Gastrocnemius medialis (tissue), 4 donors: ENCODE data around the gene RILPL1. TPM values are rescaled to one million over a fixed set of nuclear protein-coding genes. Genes with fewer than 3 reads are reported as not detected.

Experiments
- ATAC-seq, 2 donors: fragments of 150-250 bp; one replicate each; pipeline ENCODE4 v1.9.1; 2016
- DNase-seq, 2 donors: peaks; one replicate each; pipeline ENCODE4 v3.0.0-alpha.2; 2019
- H3K27ac ChIP-seq, 4 donors: fragments of 200-600 bp; sonication (generic); 1 replicate in 1 of 4; 2 replicates in 3 of 4; pipeline ENCODE4 v1.5.1; 2016 to 2018; ENCODE audit warnings: mild to moderate bottlenecking in 2 of 4, moderate library complexity in 1 of 4
- H3K27me3 ChIP-seq, 3 donors: fragments of 200-600 bp; sonication (generic) in 2 of 3; 1 replicate in 1 of 3; 2 replicates in 2 of 3; pipeline versions ENCODE4 v1.5.1 to v1.6.0; 2016 to 2019; ENCODE audit warnings: mild to moderate bottlenecking in 1 of 3, moderate library complexity in 1 of 3
- H3K36me3 ChIP-seq, 2 donors: fragments of 200-600 bp; sonication (generic) in 1 of 2; one replicate each; pipeline ENCODE4 v1.5.1; 2017 to 2018
- H3K4me1 ChIP-seq, 2 donors: fragments of 200-600 bp; sonication (generic) in 1 of 2; one replicate each; pipeline ENCODE4 v1.5.1; 2016 to 2017; ENCODE audit warnings: mild to moderate bottlenecking in 2 of 2
- H3K4me3 ChIP-seq, 4 donors: fragments of 200-600 bp; sonication (generic) in 3 of 4; 1 replicate in 1 of 4; 2 replicates in 3 of 4; pipeline ENCODE4 v1.5.1; 2016 to 2019; ENCODE audit warnings: mild to moderate bottlenecking in 2 of 4
- H3K9me3 ChIP-seq, 3 donors: fragments of 200-600 bp; sonication (generic) in 2 of 3; 1 replicate in 1 of 3; 2 replicates in 2 of 3; pipeline ENCODE4 v1.5.1; 2016 to 2019
- POLR2A ChIP-seq, 2 donors: fragments of 450-650 bp; IDR thresholded peaks; one replicate each; pipeline ENCODE4 v1.6.1; 2017; ENCODE audit warnings: antibody characterized with exemption in 2 of 2, mild to moderate bottlenecking in 2 of 2, moderate library complexity in 2 of 2
- in situ Hi-C, 4 donors: fragments of 200-750 bp; cut with MboI; loops; one replicate each; pipeline versions ENCODE4 v1.15.0 to v1.8.0; 2017; ENCODE audit warnings: low sequenced_read_pairs in 4 of 4
- intact Hi-C: fragments of 100-400 bp; cut with DNase I; formaldehyde crosslinking; loops from one replicate; pipeline ENCODE4 v1.15.1; 2023; ENCODE audit warnings: low total_unique reads
- total RNA-seq, 4 donors: library from RNA; depleted of rRNA; stranded (reverse); fragments of >200 nt; gene quantifications; one replicate each; pipeline versions ENCODE4 v1.1.0 to v1.2.3, GENCODE V29; 2016
- TF ChIP-seq, protein P1 (sequence below), 5 experiments: fragments of 450-650 bp in 3 of 5; fragments of 200-600 bp in 2 of 5; sonication (generic) in 2 of 5; IDR thresholded peaks in 4 of 5; conservative IDR thresholded peaks in 1 of 5; 1 replicate in 4 of 5; 2 replicates in 1 of 5; pipeline ENCODE4 v1.5.1; 2016 to 2019; ENCODE audit warnings: antibody characterized with exemption in 5 of 5, mild to moderate bottlenecking in 3 of 5, moderate library complexity in 3 of 5

RILPL1 gene
- total RNA-seq, 4 donors from 2014 or later, result 33.4 to 65.3 (median 40.6) TPM

DNA sequence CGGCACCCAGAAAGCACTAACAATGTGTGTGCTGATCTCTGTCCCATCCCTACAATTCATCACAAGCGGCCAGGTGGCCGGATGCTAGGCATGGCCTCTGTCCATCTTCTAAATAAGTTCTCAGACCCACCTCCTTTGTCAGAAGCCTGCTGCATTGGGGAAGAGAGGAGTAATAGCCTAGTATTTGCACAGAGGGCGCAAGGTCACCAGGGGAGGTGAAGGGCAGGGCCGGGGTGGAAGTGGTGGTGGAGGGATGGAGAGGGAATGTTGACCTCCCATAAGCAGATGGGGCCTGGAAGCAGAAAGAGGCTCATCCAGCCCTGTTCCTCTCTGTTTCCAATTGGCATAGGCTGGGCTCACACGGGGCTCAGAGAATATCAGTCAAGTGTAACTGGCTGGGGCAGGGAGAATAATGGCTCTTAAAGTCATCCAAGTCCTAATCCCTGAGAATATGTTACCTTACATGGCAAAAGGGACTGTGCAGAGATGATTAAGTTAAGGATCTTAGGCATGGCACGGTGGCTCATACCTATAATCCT lies 6.9 kb downstream of the RILPL1 start:
- DNase-seq (no peak), ATAC-seq (no peak)
- Histone ChIP-seq H3K27me3 (no peaks in the 10 kb centered on the region), H3K9me3 (no peaks in the 10 kb centered on the region), H3K4me3 (no peak overlapping the region), H3K36me3 (peaks cover 0 to 23% of the 10 kb centered on the region in 2 donors), H3K4me1 (peaks cover 15 to 19% of the 10 kb centered on the region in 2 donors), H3K27ac (peak overlapping the region in 1 of 4 donors; percentile 31)
- TF ChIP-seq, protein P1, sequence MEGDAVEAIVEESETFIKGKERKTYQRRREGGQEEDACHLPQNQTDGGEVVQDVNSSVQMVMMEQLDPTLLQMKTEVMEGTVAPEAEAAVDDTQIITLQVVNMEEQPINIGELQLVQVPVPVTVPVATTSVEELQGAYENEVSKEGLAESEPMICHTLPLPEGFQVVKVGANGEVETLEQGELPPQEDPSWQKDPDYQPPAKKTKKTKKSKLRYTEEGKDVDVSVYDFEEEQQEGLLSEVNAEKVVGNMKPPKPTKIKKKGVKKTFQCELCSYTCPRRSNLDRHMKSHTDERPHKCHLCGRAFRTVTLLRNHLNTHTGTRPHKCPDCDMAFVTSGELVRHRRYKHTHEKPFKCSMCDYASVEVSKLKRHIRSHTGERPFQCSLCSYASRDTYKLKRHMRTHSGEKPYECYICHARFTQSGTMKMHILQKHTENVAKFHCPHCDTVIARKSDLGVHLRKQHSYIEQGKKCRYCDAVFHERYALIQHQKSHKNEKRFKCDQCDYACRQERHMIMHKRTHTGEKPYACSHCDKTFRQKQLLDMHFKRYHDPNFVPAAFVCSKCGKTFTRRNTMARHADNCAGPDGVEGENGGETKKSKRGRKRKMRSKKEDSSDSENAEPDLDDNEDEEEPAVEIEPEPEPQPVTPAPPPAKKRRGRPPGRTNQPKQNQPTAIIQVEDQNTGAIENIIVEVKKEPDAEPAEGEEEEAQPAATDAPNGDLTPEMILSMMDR (IDR thresholded peaks at IDR 0.05 in 4 of 5, conservative IDR thresholded peaks at IDR 0.05 in 1 of 5), result no peak
- TF ChIP-seq POLR2A (IDR thresholded peaks at IDR 0.05), result no peak
- in situ Hi-C loops, result no loop called here
- intact Hi-C loops, result no loop called here

DNA sequence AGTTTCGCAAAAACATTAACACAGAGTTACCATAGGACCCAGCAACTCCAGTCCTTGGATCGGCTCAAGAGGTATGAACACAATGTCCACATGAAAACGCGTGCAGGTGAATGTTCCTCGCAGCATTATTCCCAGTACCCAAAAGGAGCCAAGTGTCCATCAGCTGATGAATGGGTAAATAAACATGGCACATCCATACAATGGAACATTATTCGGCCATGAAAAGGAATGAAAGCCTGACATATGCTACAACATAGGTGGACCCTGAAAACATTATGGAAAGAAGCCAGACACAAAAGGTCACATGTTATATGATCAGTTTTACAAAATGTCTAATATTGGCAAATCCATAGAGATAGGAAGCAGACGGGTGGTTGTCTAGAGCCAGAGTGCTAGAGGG lies 9.1 kb downstream of the RILPL1 start:
- H3K36me3 ChIP-seq, result peaks cover 0 to 24% of the 10 kb centered on the region in 2 donors
- intact Hi-C loops (no loop called here), in situ Hi-C loops (no loop called here)
- ATAC-seq (no peak), DNase-seq (no peak)
- no peaks in the 10 kb centered on the region for H3K9me3 ChIP-seq
- no peak overlapping the region for H3K4me3 ChIP-seq
- no peaks in the 10 kb centered on the region for H3K27me3 ChIP-seq
- H3K4me1 ChIP-seq, result peaks cover 7% of the 10 kb centered on the region in 2 donors
- no peak overlapping the region for H3K27ac ChIP-seq
- TF ChIP-seq POLR2A (IDR thresholded peaks at IDR 0.05), result no peak
- TF ChIP-seq, protein P1 (IDR thresholded peaks at IDR 0.05 in 4 of 5, conservative IDR thresholded peaks at IDR 0.05 in 1 of 5), result no peak

DNA sequence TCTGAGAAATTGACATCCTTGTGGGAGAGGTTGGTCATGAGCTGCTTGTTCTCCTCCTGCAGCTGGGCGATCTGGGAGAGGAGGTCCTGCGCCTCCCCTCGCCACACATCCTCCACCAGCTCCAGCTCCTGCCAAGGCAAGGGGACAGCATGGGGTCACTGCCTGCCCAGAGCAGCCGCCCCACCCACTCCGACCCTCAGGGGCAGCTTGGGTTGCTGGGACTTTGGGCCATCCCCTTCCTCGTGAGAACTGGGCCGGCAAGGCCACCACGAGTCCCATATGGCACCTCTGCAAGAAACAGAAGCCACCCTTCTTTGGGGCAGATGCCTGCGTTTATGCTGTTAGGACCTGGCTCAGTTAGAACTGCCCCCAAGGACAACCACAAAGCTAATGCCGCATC lies 10.0 kb downstream of the RILPL1 start:
- in situ Hi-C loops (no loop called here), intact Hi-C loops (no loop called here)
- H3K27ac ChIP-seq, result no peak overlapping the region
- H3K4me3 ChIP-seq, result no peak overlapping the region
- DNase-seq (no peak), ATAC-seq (no peak)
- TF ChIP-seq, protein P1 (IDR thresholded peaks at IDR 0.05 in 4 of 5, conservative IDR thresholded peaks at IDR 0.05 in 1 of 5), result no peak
- TF ChIP-seq POLR2A (IDR thresholded peaks at IDR 0.05), result no peak
- no peaks in the 10 kb centered on the region for H3K9me3 ChIP-seq
- peaks cover 12% of the 10 kb centered on the region in 2 donors for H3K4me1 ChIP-seq
- H3K36me3 ChIP-seq, result peaks cover 0 to 24% of the 10 kb centered on the region in 2 donors
- H3K27me3 ChIP-seq, result no peaks in the 10 kb centered on the region

DNA sequence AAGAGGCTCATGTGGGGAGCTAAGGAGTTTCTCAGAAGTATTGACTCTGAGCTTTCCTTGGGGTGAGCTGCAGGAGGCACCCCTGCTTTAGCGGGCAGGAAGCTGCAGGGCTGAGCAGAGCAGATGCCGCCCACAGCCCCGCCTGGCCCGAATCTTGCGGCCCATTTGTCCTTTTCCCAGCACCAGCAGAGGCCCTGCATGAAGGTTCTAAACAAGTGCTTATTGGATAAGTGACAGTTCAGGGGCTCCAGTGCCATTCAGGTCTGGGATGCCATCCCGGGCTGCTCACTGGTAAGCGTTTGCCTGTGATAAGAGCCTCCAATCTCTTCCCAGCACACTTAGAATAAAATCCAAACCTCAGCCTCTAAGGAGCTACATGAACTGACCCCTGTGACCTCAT lies 11.4 kb downstream of the RILPL1 start:
- TF ChIP-seq, protein P1 (IDR thresholded peaks at IDR 0.05 in 4 of 5, conservative IDR thresholded peaks at IDR 0.05 in 1 of 5), result no peak
- TF ChIP-seq POLR2A (IDR thresholded peaks at IDR 0.05), result no peak
- no peak for DNase-seq
- no peak for ATAC-seq
- intact Hi-C loops, result no loop called here
- H3K27me3 ChIP-seq, result no peaks in the 10 kb centered on the region
- H3K4me3 ChIP-seq, result no peak overlapping the region
- in situ Hi-C loops, result no loop called here
- H3K36me3 ChIP-seq, result peaks cover 0 to 34% of the 10 kb centered on the region in 2 donors
- H3K4me1 ChIP-seq, result peaks cover 12% of the 10 kb centered on the region in 2 donors
- H3K27ac ChIP-seq, result peak overlapping the region in 2 of 4 donors; percentile 22 to 46
- H3K9me3 ChIP-seq, result no peaks in the 10 kb centered on the region
